ENCODE measurements around the gene KLRC3. TPM values are rescaled to one million over a fixed set of nuclear protein-coding genes. Genes with fewer than 3 reads are reported as not detected.
"Not testable (repeated sequence)": the region's sequence is repeated elsewhere in the genome, so short reads cannot be mapped to it uniquely, and the experiment has no call there.

KLRC3 gene
- total and polyA plus RNA-seq, 2 of the 13 experiments (the other 11 are each of a cell fraction or from before 2014, with no cell fraction given): not detected

GRCh38 chr12:10397296-10397695 lies 23.1 kb downstream of the KLRC3 start:
- in situ Hi-C loops (cut with HindIII; ENCODE audit: extremely low pct_ligation_motif_present, low pct_unique_long_range_greater_than_20kb) (no loop called here), intact Hi-C loops (cut with micrococcal nuclease; ENCODE audit: unreplicated experiment) (no loop called here)
- H3K4me1 ChIP-seq (ENCODE audit: insufficient read depth, low read length): peaks cover 19% of the 10 kb centered on the region
- no peak overlapping the region for H3K27ac ChIP-seq (ENCODE audit: extremely low read length, insufficient read depth, low read length)
- H2AFZ ChIP-seq (ENCODE audit: low read length): no peak overlapping the region
- no peak overlapping the region for H3K4me2 ChIP-seq (ENCODE audit: low read depth, low read length)
- H4K20me1 ChIP-seq (ENCODE audit: insufficient read depth, low read length): no peaks in the 10 kb centered on the region
- H3K9me3 ChIP-seq (ENCODE audit: low read length): no peaks in the 10 kb centered on the region
- no peaks in the 10 kb centered on the region for H3K27me3 ChIP-seq (ENCODE audit: control insufficient read depth in 1 of 2, insufficient read depth in 2 of 2, low read length in 2 of 2)
- H3K36me3 ChIP-seq (replicated peaks in 1 of 2; ENCODE audit: control insufficient read depth in 1 of 2, insufficient read depth in 2 of 2, low read length in 2 of 2): no peaks in the 10 kb centered on the region
- no TSS peak for BruUV-seq (replicated peaks)
- no peak for TF ChIP-seq ZNF709 (CRISPR knock-in tag; IDR thresholded peaks at IDR 0.05)
- no peak for TF ChIP-seq GATAD2A (CRISPR knock-in tag; IDR thresholded peaks at IDR 0.05)
- TF ChIP-seq ZNF136 (CRISPR knock-in tag; IDR thresholded peaks at IDR 0.05; ENCODE audit: low read depth): no peak
- no peak for TF ChIP-seq KLF15 (CRISPR knock-in tag; IDR thresholded peaks at IDR 0.05; ENCODE audit: borderline replicate concordance)
- TF ChIP-seq DZIP1 (CRISPR knock-in tag; IDR thresholded peaks at IDR 0.05): no peak
- no peak for TF ChIP-seq REL (CRISPR knock-in tag; conservative IDR thresholded peaks at IDR 0.05)
- TF ChIP-seq ZNF552 (CRISPR knock-in tag; IDR thresholded peaks at IDR 0.05; ENCODE audit: borderline replicate concordance): no peak
- no peak for TF ChIP-seq ZNF770 (CRISPR knock-in tag; IDR thresholded peaks at IDR 0.05)
- TF ChIP-seq, protein P1, sequence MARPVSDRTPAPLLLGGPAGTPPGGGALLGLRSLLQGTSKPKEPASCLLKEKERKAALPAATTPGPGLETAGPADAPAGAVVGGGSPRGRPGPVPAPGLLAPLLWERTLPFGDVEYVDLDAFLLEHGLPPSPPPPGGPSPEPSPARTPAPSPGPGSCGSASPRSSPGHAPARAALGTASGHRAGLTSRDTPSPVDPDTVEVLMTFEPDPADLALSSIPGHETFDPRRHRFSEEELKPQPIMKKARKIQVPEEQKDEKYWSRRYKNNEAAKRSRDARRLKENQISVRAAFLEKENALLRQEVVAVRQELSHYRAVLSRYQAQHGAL (CRISPR knock-in tag; IDR thresholded peaks at IDR 0.05; ENCODE audit: not compliant biosample characterization): no peak
- no peak for TF ChIP-seq ZFP91 (CRISPR knock-in tag; IDR thresholded peaks at IDR 0.05; ENCODE audit: borderline replicate concordance)
- FAIRE-seq (no peak), DNase-seq (ENCODE audit: low spot score) (no peak), ATAC-seq (no peak)
- 8% methylated on average over 2 of the region's 2 CpGs for WGBS (ENCODE audit: low lambda C conversion rate)
- H3K4me3 ChIP-seq (replicated peaks in 1 of 3; ENCODE audit: insufficient read depth in 1 of 3, low read depth in 2 of 3, low read length in 3 of 3): no peak overlapping the region
- POLR2A ChIA-PET: no interaction called here
- H3K9ac ChIP-seq (ENCODE audit: insufficient read depth, low read depth, low read length): no peak overlapping the region
- no peaks in the 10 kb centered on the region for H3K79me2 ChIP-seq (ENCODE audit: insufficient read depth, low read length)
- CTCF ChIA-PET (ENCODE audit: low intra/inter-chr PET ratio, low total read pairs): no interaction called here

- H3K36me3 ChIP-seq (replicated peaks in 1 of 2; ENCODE audit: control insufficient read depth in 1 of 2, insufficient read depth in 2 of 2, low read length in 2 of 2); BruUV-seq (replicated peaks); H3K9ac ChIP-seq (ENCODE audit: insufficient read depth, low read depth, low read length); H3K27ac ChIP-seq (ENCODE audit: extremely low read length, insufficient read depth, low read length); H3K79me2 ChIP-seq (ENCODE audit: insufficient read depth, low read length); in situ Hi-C loops (cut with HindIII; ENCODE audit: extremely low pct_ligation_motif_present, low pct_unique_long_range_greater_than_20kb); H3K27me3 ChIP-seq (ENCODE audit: control insufficient read depth in 1 of 2, insufficient read depth in 2 of 2, low read length in 2 of 2); intact Hi-C loops (cut with micrococcal nuclease; ENCODE audit: unreplicated experiment); H2AFZ ChIP-seq (ENCODE audit: low read length); H4K20me1 ChIP-seq (ENCODE audit: insufficient read depth, low read length); ATAC-seq; H3K9me3 ChIP-seq (ENCODE audit: low read length); CTCF ChIA-PET (ENCODE audit: low intra/inter-chr PET ratio, low total read pairs); DNase-seq (ENCODE audit: low spot score); H3K4me3 ChIP-seq (replicated peaks in 1 of 3; ENCODE audit: insufficient read depth in 1 of 3, low read depth in 2 of 3, low read length in 3 of 3): not testable (repeated sequence)
- POLR2A ChIA-PET: interaction anchor here (1.0 kb wide), 2 partner anchors 15 to 32 kb away, joined by 3 to 4 read pairs; no protein-coding TSS in a partner anchor
- WGBS (ENCODE audit: low lambda C conversion rate): 74% methylated on average over 15 of the region's 15 CpGs
- H3K4me1 ChIP-seq (ENCODE audit: insufficient read depth, low read length): peaks cover 19% of the 10 kb centered on the region
- H3K4me2 ChIP-seq (ENCODE audit: low read depth, low read length): peak overlapping the region; percentile 18; the same call in 1 of the 2 replicates
- peak; percentile 36 for FAIRE-seq
Observed at GRCh38 chr12:10396176-10396575, 24.2 kb downstream of the KLRC3 start.

Measured in HepG2 (cell line).